ENCODE results near the gene AHI1.

The AHI1 gene

DNA sequence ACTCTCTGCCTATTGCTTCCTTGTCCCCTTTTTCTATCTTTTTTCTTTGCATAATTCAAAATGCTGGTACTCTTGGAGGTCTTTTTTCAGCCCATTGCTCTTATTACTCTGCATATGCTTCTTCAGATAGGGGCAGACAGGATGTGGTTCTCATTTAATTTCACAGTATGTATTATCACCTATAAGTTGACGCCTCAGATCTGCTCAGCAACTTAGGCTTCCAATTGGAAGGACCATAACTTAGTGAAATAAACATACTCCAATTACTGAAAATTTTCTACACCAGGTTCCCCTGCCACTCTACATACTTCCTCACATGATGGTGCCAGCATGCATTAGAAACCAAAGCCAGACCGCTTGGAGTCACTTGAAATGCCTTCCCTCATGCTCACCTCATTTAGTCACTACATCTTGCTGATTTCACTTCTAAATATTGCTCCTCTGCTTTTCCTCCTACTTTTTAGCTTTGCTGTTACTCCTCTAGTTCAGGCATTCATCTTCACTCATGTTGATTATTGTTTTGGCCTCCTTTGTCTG lies 34.5 kb upstream of the AHI1 start:
- Histone ChIP-seq H3K4me1 (ENCODE audit: low read length) (no peaks in the 10 kb centered on the region), H3K4me2 (ENCODE audit: low read length) (no peak overlapping the region), H3K36me3 (replicated peaks; ENCODE audit: low read depth, low read length) (no peaks in the 10 kb centered on the region), H3K4me3 (ENCODE audit: low read length) (no peak overlapping the region), H3K9ac (ENCODE audit: low read length) (no peak overlapping the region), H3K9me3 (ENCODE audit: insufficient read depth, low read length) (no peaks in the 10 kb centered on the region), H3K79me2 (ENCODE audit: low read length) (no peaks in the 10 kb centered on the region), H2AFZ (ENCODE audit: low read depth, low read length) (no peak overlapping the region), H3K27me3 (ENCODE audit: low read depth, low read length) (no peaks in the 10 kb centered on the region), H4K20me1 (ENCODE audit: insufficient read depth, low read length) (no peaks in the 10 kb centered on the region), H3K27ac (ENCODE audit: low read length) (no peak overlapping the region)
- TF ChIP-seq EZH2phosphoT487 (IDR thresholded peaks at IDR 0.05; ENCODE audit: low read depth) (no peak), CTCF (IDR thresholded peaks at IDR 0.05; ENCODE audit: low read depth, low read length) (no peak)

DNA sequence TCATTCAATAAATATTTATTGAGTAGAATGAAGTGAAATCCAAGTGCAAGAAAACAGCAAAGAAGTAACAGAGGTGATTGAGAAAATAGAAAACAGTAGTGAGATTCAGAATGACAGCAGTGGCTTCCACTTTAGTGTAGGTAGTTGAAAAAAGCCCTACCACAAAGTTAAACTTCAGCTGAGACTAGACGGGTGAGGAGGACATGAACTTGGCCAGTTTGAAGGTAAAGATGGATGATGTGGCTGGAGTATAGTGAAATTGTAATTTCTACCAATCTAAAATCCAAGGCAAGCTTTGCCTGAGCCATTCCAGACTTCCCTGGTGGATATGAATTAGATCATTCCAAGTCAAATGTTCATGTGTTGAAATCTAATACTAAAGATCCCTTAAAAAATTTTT lies 32.6 kb upstream of the AHI1 start:
- TF ChIP-seq EZH2phosphoT487 (IDR thresholded peaks at IDR 0.05; ENCODE audit: low read depth) (no peak), CTCF (IDR thresholded peaks at IDR 0.05; ENCODE audit: low read depth, low read length) (no peak)
- no peak overlapping the region for H2AFZ ChIP-seq (ENCODE audit: low read depth, low read length)
- no peaks in the 10 kb centered on the region for H3K9me3 ChIP-seq (ENCODE audit: insufficient read depth, low read length)
- H3K27me3 ChIP-seq (ENCODE audit: low read depth, low read length) = no peaks in the 10 kb centered on the region
- H4K20me1 ChIP-seq (ENCODE audit: insufficient read depth, low read length) = no peaks in the 10 kb centered on the region
- no peak overlapping the region for H3K27ac ChIP-seq (ENCODE audit: low read length)
- no peak overlapping the region for H3K9ac ChIP-seq (ENCODE audit: low read length)
- no peak overlapping the region for H3K4me2 ChIP-seq (ENCODE audit: low read length)
- H3K4me1 ChIP-seq (ENCODE audit: low read length) = no peaks in the 10 kb centered on the region
- no peaks in the 10 kb centered on the region for H3K79me2 ChIP-seq (ENCODE audit: low read length)
- H3K4me3 ChIP-seq (ENCODE audit: low read length) = no peak overlapping the region
- H3K36me3 ChIP-seq (replicated peaks; ENCODE audit: low read depth, low read length) = no peaks in the 10 kb centered on the region

- H3K9ac ChIP-seq (ENCODE audit: low read length) = no peak overlapping the region
- no peaks in the 10 kb centered on the region for H4K20me1 ChIP-seq (ENCODE audit: insufficient read depth, low read length)
- no peak overlapping the region for H2AFZ ChIP-seq (ENCODE audit: low read depth, low read length)
- no peaks in the 10 kb centered on the region for H3K27me3 ChIP-seq (ENCODE audit: low read depth, low read length)
- no peaks in the 10 kb centered on the region for H3K36me3 ChIP-seq (replicated peaks; ENCODE audit: low read depth, low read length)
- H3K79me2 ChIP-seq (ENCODE audit: low read length) = no peaks in the 10 kb centered on the region
- H3K4me3 ChIP-seq (ENCODE audit: low read length) = no peak overlapping the region
- H3K4me1 ChIP-seq (ENCODE audit: low read length) = peaks cover 7% of the 10 kb centered on the region
- no peaks in the 10 kb centered on the region for H3K9me3 ChIP-seq (ENCODE audit: insufficient read depth, low read length)
- TF ChIP-seq CTCF (IDR thresholded peaks at IDR 0.05; ENCODE audit: low read depth, low read length) = no peak
- TF ChIP-seq EZH2phosphoT487 (IDR thresholded peaks at IDR 0.05; ENCODE audit: low read depth) = no peak
- no peak overlapping the region for H3K4me2 ChIP-seq (ENCODE audit: low read length)
- no peak overlapping the region for H3K27ac ChIP-seq (ENCODE audit: low read length)
These were observed 30.4 kb upstream of the AHI1 start for GRCh38 chr6:135527960-135528249.

GRCh38 chr6:135527116-135527959 lies 29.8 kb upstream of the AHI1 start:
- H4K20me1 ChIP-seq (ENCODE audit: insufficient read depth, low read length) = no peaks in the 10 kb centered on the region
- TF ChIP-seq CTCF (IDR thresholded peaks at IDR 0.05; ENCODE audit: low read depth, low read length) (no peak), EZH2phosphoT487 (IDR thresholded peaks at IDR 0.05; ENCODE audit: low read depth) (no peak)
- H3K79me2 ChIP-seq (ENCODE audit: low read length) = no peaks in the 10 kb centered on the region
- H3K27ac ChIP-seq (ENCODE audit: low read length) = no peak overlapping the region
- H3K9me3 ChIP-seq (ENCODE audit: insufficient read depth, low read length) = no peaks in the 10 kb centered on the region
- no peak overlapping the region for H3K4me2 ChIP-seq (ENCODE audit: low read length)
- no peak overlapping the region for H2AFZ ChIP-seq (ENCODE audit: low read depth, low read length)
- no peak overlapping the region for H3K9ac ChIP-seq (ENCODE audit: low read length)
- H3K4me3 ChIP-seq (ENCODE audit: low read length) = no peak overlapping the region
- H3K4me1 ChIP-seq (ENCODE audit: low read length) = peaks cover 7% of the 10 kb centered on the region
- no peaks in the 10 kb centered on the region for H3K36me3 ChIP-seq (replicated peaks; ENCODE audit: low read depth, low read length)
- H3K27me3 ChIP-seq (ENCODE audit: low read depth, low read length) = no peaks in the 10 kb centered on the region

Measured in OCI-LY3 (cell line).